CD4-positive, alpha-beta T cell (primary cell): ENCODE measurements around the gene BTBD1. TPM values are rescaled to one million over a fixed set of nuclear protein-coding genes. Genes with fewer than 3 reads are reported as not detected.

Experiments
- ATAC-seq: fragments of 200-7000 bp; cut with Tn5 transposase; one replicate; pipeline ENCODE4 v1.10.0; 2022; ENCODE audit warnings: mild to moderate bottlenecking; ENCODE audit not compliant: poor library complexity
- CTCF ChIA-PET: fragments of 350-600 bp; sonication (Branson Sonifier 250); formaldehyde crosslinking; loops from one replicate; lab custom pipeline; 2021; ENCODE audit warnings: antibody characterized with exemption, inconsistent platforms; lab: Charles Lee
- POLR2A ChIA-PET: fragments of 350-600 bp; sonication (Branson Sonifier 250); formaldehyde crosslinking; loops from one replicate; lab custom pipeline; 2021; ENCODE audit warnings: antibody characterized with exemption, inconsistent platforms; lab: Charles Lee
- DNase-seq, 14 experiments: peaks; one replicate each; pipeline ENCODE4 v3.0.0-alpha.2; 2013 to 2020; ENCODE audit warnings: mixed read lengths in 2 of 14
- H3K27ac ChIP-seq, 2 donors: one replicate each; pipeline versions ENCODE4 v1.5.1 to v1.7.0; 2013; ENCODE audit warnings: low read length in 2 of 2, low read depth in 1 of 2, mild to moderate bottlenecking in 1 of 2
- H3K27me3 ChIP-seq, 2 experiments: 1 replicate in 1 of 2; 2 replicates in 1 of 2; pipeline versions ENCODE4 v1.6.1 to v1.7.0; 2013; ENCODE audit warnings: low read length in 2 of 2, control low read depth in 1 of 2, mild to moderate bottlenecking in 1 of 2, moderate library complexity in 1 of 2; ENCODE audit not compliant: insufficient read depth in 2 of 2, control insufficient read depth in 1 of 2
- H3K36me3 ChIP-seq: one replicate; pipeline ENCODE4 v1.6.1; 2013; ENCODE audit warnings: low read length, control low read depth; ENCODE audit not compliant: insufficient read depth
- H3K4me1 ChIP-seq: one replicate; pipeline ENCODE4 v1.6.1; 2013; ENCODE audit warnings: low read length, control low read depth; ENCODE audit not compliant: insufficient read depth
- H3K4me3 ChIP-seq: one replicate; pipeline ENCODE4 v1.5.1; 2013; ENCODE audit warnings: mild to moderate bottlenecking, low read length, moderate library complexity
- H3K9me3 ChIP-seq, 2 experiments: 1 replicate in 1 of 2; 2 replicates in 1 of 2; pipeline versions ENCODE4 v1.6.1 to v1.7.0; 2013; ENCODE audit warnings: low read length in 2 of 2, mild to moderate bottlenecking in 2 of 2, control low read depth in 1 of 2, moderate library complexity in 1 of 2; ENCODE audit not compliant: control insufficient read depth in 1 of 2, insufficient read depth in 1 of 2
- H3K27ac Mint-ChIP-seq: one replicate; pipeline ENCODE4 v1.8.0; 2020; ENCODE audit warnings: mixed read lengths
- H3K27me3 Mint-ChIP-seq: one replicate; pipeline ENCODE4 v1.8.0; 2021; ENCODE audit warnings: mixed read lengths
- H3K36me3 Mint-ChIP-seq: one replicate; pipeline ENCODE4 v1.8.0; 2021; ENCODE audit warnings: low read depth, mixed read lengths
- H3K4me1 Mint-ChIP-seq: one replicate; pipeline ENCODE4 v1.8.0; 2021; ENCODE audit warnings: low read depth, mixed read lengths
- H3K4me3 Mint-ChIP-seq: one replicate; pipeline ENCODE4 v1.8.0; 2020; ENCODE audit warnings: mild to moderate bottlenecking, mixed read lengths
- H3K9me3 Mint-ChIP-seq: one replicate; pipeline ENCODE4 v1.8.0; 2020; ENCODE audit warnings: mixed read lengths
- intact Hi-C, 2 experiments: fragments of 100-400 bp; cut with DNase I in 1 of 2; cut with micrococcal nuclease in 1 of 2; formaldehyde crosslinking; loops; one replicate each; pipeline versions ENCODE4 v1.15.1 to v1.9.0; 2023 to 2025; cut with DNase I, micrococcal nuclease
- total RNA-seq, 174 experiments: library from RNA in 2 of 174; stranded (reverse) in 2 of 174; gene quantifications; one replicate each; pipeline ENCODE4 v1.2.3 and lab custom pipeline; 2021 to 2026
- TF ChIP-seq, protein P1 (sequence below): fragments of 200-600 bp; IDR thresholded peaks from one replicate; pipeline ENCODE4 v1.8.0; 2022; ENCODE audit warnings: antibody characterized with exemption, mild to moderate bottlenecking

The BTBD1 gene
- total RNA-seq, 2 experiments from 2014 or later = 26.3 to 27.5 TPM

DNA sequence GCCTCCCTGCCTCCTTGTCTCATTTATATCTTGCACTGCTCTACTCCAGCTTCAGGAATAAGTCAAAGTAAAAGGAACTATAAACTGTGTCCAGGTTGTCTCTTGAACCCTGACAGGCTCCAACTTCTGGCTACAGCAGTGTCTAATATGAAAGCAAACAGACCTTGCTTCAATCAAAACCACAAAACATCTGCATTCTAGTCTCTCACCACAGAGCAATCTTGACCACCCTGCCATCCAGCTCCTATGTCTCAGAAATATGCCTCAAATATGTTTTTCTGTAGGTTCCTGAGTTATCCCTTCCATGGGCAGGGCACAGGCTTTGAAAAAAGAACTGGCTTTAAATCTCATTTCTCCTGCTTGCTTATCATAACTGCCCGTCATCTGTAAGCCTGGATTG is 94.1 kb downstream of the BTBD1 start:
- H3K36me3 Mint-ChIP-seq = no peaks in the 10 kb centered on the region
- POLR2A ChIA-PET = interaction anchor here (0.6 kb wide), 1 partner anchor 16 kb away, joined by 3 read pairs; no protein-coding TSS in a partner anchor
- H3K9me3 Mint-ChIP-seq = no peaks in the 10 kb centered on the region
- no peak overlapping the region for H3K4me3 Mint-ChIP-seq
- no peaks in the 10 kb centered on the region for H3K4me1 Mint-ChIP-seq
- H3K4me1 ChIP-seq = no peaks in the 10 kb centered on the region
- no peaks in the 10 kb centered on the region for H3K36me3 ChIP-seq
- TF ChIP-seq, protein P1, sequence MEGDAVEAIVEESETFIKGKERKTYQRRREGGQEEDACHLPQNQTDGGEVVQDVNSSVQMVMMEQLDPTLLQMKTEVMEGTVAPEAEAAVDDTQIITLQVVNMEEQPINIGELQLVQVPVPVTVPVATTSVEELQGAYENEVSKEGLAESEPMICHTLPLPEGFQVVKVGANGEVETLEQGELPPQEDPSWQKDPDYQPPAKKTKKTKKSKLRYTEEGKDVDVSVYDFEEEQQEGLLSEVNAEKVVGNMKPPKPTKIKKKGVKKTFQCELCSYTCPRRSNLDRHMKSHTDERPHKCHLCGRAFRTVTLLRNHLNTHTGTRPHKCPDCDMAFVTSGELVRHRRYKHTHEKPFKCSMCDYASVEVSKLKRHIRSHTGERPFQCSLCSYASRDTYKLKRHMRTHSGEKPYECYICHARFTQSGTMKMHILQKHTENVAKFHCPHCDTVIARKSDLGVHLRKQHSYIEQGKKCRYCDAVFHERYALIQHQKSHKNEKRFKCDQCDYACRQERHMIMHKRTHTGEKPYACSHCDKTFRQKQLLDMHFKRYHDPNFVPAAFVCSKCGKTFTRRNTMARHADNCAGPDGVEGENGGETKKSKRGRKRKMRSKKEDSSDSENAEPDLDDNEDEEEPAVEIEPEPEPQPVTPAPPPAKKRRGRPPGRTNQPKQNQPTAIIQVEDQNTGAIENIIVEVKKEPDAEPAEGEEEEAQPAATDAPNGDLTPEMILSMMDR = no peak
- intact Hi-C loops = no loop called here
- no peak overlapping the region for H3K4me3 ChIP-seq
- H3K27ac Mint-ChIP-seq = no peak overlapping the region
- DNase-seq = no peak
- no peak for ATAC-seq
- H3K27me3 Mint-ChIP-seq = no peaks in the 10 kb centered on the region
- H3K9me3 ChIP-seq = no peaks in the 10 kb centered on the region
- H3K27me3 ChIP-seq = no peaks in the 10 kb centered on the region
- CTCF ChIA-PET = no interaction called here
- H3K27ac ChIP-seq = no peak overlapping the region

DNA sequence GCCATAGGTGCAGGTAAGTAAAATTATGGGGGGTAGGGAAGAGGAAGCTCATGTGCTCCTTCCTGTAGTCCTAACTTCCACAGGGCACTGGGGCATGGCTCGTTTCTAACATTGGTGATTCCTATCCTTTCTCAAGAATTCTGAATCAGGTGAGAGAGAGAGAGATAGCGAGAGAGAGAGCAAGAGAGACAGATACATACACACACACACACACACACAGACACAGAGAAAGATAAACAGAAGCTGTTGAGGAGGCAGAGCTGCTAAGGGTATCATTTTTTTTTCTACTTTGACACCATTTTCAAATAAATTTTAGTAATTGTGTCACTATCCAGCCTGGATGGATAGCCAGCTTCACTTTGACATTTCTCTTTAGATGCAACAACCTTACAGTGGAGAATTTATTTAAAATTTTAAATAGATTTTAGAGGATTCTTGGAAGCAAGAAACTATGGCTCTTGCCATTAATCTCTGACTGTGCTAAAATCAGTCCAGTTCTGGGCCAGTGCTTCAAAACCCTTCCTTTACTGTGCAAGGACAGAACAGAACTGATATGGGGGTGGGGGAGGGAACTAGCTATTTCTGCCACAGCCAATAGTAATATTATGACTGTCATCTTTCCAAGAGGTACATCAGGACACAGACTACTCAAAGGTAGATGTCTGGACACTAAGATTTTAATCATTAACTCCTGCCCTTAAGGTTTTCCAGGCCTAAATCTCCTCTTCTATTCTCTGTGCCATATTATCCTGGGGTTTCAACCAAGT is 95.7 kb downstream of the BTBD1 start:
- Mint-ChIP-seq H3K4me1 (no peaks in the 10 kb centered on the region), H3K36me3 (no peaks in the 10 kb centered on the region), H3K4me3 (no peak overlapping the region), H3K27ac (no peak overlapping the region), H3K9me3 (no peaks in the 10 kb centered on the region), H3K27me3 (no peaks in the 10 kb centered on the region)
- CTCF ChIA-PET = interaction anchor here (0.7 kb wide), 1 partner anchor 27 kb away, joined by 3 read pairs; no protein-coding TSS in a partner anchor
- Histone ChIP-seq H3K27ac (no peak overlapping the region), H3K4me3 (no peak overlapping the region), H3K9me3 (no peaks in the 10 kb centered on the region), H3K36me3 (no peaks in the 10 kb centered on the region), H3K27me3 (no peaks in the 10 kb centered on the region), H3K4me1 (no peaks in the 10 kb centered on the region)
- ATAC-seq = no peak
- intact Hi-C loops = no loop called here
- no peak for DNase-seq
- TF ChIP-seq, protein P1 = no peak
- POLR2A ChIA-PET = no interaction called here

DNA sequence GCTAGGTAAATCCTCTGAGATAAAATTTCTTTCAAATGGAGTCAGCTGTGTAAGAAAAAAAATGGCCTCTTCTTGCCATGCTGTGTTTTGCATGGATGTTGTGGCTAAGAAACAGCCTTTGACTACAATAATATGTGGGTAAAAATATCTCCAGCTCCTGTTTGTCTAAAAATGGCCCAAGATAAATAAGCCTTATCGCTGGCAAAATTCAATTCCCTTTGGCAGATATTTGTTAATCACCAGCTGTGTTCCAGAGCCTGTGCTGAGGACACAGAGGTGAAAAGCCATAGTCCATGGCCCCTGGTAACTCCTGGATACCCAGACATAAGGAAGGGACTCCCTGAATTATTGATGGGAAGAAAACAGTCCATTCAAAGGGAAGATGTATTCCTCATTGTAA is 96.4 kb downstream of the BTBD1 start:
- no peak overlapping the region for H3K27ac Mint-ChIP-seq
- POLR2A ChIA-PET = no interaction called here
- no peaks in the 10 kb centered on the region for H3K4me1 Mint-ChIP-seq

More for the DNA sequence above, 96.4 kb downstream of the BTBD1 start:
- Histone ChIP-seq H3K27me3 (no peaks in the 10 kb centered on the region), H3K36me3 (no peaks in the 10 kb centered on the region), H3K4me1 (no peaks in the 10 kb centered on the region), H3K4me3 (no peak overlapping the region), H3K9me3 (no peaks in the 10 kb centered on the region), H3K27ac (no peak overlapping the region)
- H3K9me3 Mint-ChIP-seq = no peaks in the 10 kb centered on the region
- CTCF ChIA-PET = interaction anchor here (0.7 kb wide), 1 partner anchor 26 kb away, joined by 3 read pairs; no protein-coding TSS in a partner anchor
- intact Hi-C loops = no loop called here
- H3K36me3 Mint-ChIP-seq = no peaks in the 10 kb centered on the region
- DNase-seq = no peak
- TF ChIP-seq, protein P1 = no peak
- no peak for ATAC-seq
- H3K27me3 Mint-ChIP-seq = no peaks in the 10 kb centered on the region
- H3K4me3 Mint-ChIP-seq = no peak overlapping the region
